ENCODE measurements around the gene HSD17B4. TPM values are rescaled to one million over a fixed set of nuclear protein-coding genes. Genes with fewer than 3 reads are reported as not detected.

HSD17B4 gene
- total and polyA plus RNA-seq, 7 experiments from 2014 or later: 22.5 to 131 (median 71.0) TPM

DNA sequence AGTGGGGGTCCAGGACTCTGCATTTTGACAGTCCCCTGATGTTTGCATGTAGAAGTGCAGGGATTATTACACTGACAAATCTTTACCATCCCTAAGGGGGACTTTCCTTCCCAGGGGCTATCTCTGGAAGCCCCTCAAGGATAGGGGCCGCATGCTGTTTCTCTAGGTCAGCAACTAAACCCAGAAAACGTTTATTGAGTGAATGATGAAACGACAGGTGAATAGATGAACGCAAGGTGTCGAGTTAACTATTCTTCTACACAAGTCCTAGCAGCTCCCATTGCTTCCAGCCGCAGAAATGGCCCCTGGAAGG is 281 bp upstream of the HSD17B4 start:
- POLR2A ChIA-PET: interaction anchor here (0.7 to 1.4 kb wide), 6 partner anchors 9 to 381 kb away, joined by 3 to 4 read pairs (median 3); partner anchors contain the start of gene DMXL1
- Histone ChIP-seq H3K9me3 (ENCODE audit: control insufficient read depth in 2 of 3, low read length in 3 of 3) (no peaks in the 10 kb centered on the region), H3K4me1 (ENCODE audit: control insufficient read depth in 2 of 2, insufficient read depth in 2 of 2, low read length in 2 of 2) (peaks cover 5 to 9% of the 10 kb centered on the region in 2 donors), H3K36me3 (ENCODE audit: control insufficient read depth in 2 of 3, insufficient read depth in 3 of 3, low read length in 3 of 3) (peaks cover 0 to 4% (median 0%) of the 10 kb centered on the region in 3 experiments), H3K27me3 (ENCODE audit: control insufficient read depth in 2 of 2, insufficient read depth in 2 of 2, low read length in 2 of 2) (no peaks in the 10 kb centered on the region), H3K4me3 (ENCODE audit: low read length) (peak overlapping the region; percentile 86), H3K27ac (ENCODE audit: low read depth, low read length) (peak overlapping the region; percentile 84)
- no peak for DNase-seq
- peaks cover 0 to 10% (median 5%) of the 10 kb centered on the region in 5 donors for H3K36me3 Mint-ChIP-seq
- intact Hi-C loops (cut with micrococcal nuclease): loop anchor here (1.0 to 2.0 kb wide), 3 partner anchors 183 to 464 kb away; partner anchors contain the start of gene DTWD2 (in 1 of the 2)
- no peak for ATAC-seq
- peak overlapping the region; percentile 80 to 94 (median 86) for H3K27ac Mint-ChIP-seq
- H3K4me3 Mint-ChIP-seq: peak overlapping the region; percentile 86 to 98 (median 92)
- peaks cover 0 to 20% (median 0%) of the 10 kb centered on the region in 5 donors for H3K27me3 Mint-ChIP-seq
- peaks cover 11 to 22% (median 19%) of the 10 kb centered on the region in 7 donors for H3K4me1 Mint-ChIP-seq
- peaks cover 0 to 3% (median 0%) of the 10 kb centered on the region in 11 donors for H3K9me3 Mint-ChIP-seq
- CTCF ChIA-PET: interaction anchor here (0.6 to 2.1 kb wide), 3 partner anchors 17 to 464 kb away, joined by 3 to 9 read pairs (median 4); partner anchors contain the start of gene DTWD2

GRCh38 chr5:119453040-119453373 is 710 bp downstream of the HSD17B4 start:
- Histone ChIP-seq H3K36me3 (ENCODE audit: control insufficient read depth in 2 of 3, insufficient read depth in 3 of 3, low read length in 3 of 3) (peaks cover 0 to 4% (median 0%) of the 10 kb centered on the region in 3 experiments), H3K4me1 (ENCODE audit: control insufficient read depth in 2 of 2, insufficient read depth in 2 of 2, low read length in 2 of 2) (peaks cover 5 to 9% of the 10 kb centered on the region in 2 donors), H3K9me3 (ENCODE audit: control insufficient read depth in 2 of 3, low read length in 3 of 3) (no peaks in the 10 kb centered on the region), H3K4me3 (ENCODE audit: low read length) (peak overlapping the region; percentile 86), H3K27me3 (ENCODE audit: control insufficient read depth in 2 of 2, insufficient read depth in 2 of 2, low read length in 2 of 2) (no peaks in the 10 kb centered on the region), H3K27ac (ENCODE audit: low read depth, low read length) (peak overlapping the region; percentile 84)
- DNase-seq: no peak
- peaks cover 11 to 24% (median 22%) of the 10 kb centered on the region in 7 donors for H3K4me1 Mint-ChIP-seq
- ChIA-PET POLR2A (interaction anchor here (0.6 to 1.4 kb wide), 3 partner anchors 10 to 162 kb away, joined by 3 read pairs; no protein-coding TSS in a partner anchor), CTCF (interaction anchor here (1.0 to 2.1 kb wide), 2 partner anchors 18 to 465 kb away, joined by 3 to 9 read pairs; partner anchors contain the start of gene DTWD2)
- intact Hi-C loops (cut with micrococcal nuclease): loop anchor here (2.0 kb wide), 1 partner anchor 184 kb away; no protein-coding TSS in a partner anchor
- ATAC-seq: no peak
- H3K27ac Mint-ChIP-seq: peak overlapping the region; percentile 80 to 94 (median 86)
- H3K27me3 Mint-ChIP-seq: peaks cover 0 to 12% (median 0%) of the 10 kb centered on the region in 5 donors
- peak overlapping the region; percentile 86 to 98 (median 92) for H3K4me3 Mint-ChIP-seq
- peaks cover 0 to 20% (median 9%) of the 10 kb centered on the region in 5 donors for H3K36me3 Mint-ChIP-seq
- H3K9me3 Mint-ChIP-seq: peaks cover 0 to 3% (median 0%) of the 10 kb centered on the region in 11 donors

DNA sequence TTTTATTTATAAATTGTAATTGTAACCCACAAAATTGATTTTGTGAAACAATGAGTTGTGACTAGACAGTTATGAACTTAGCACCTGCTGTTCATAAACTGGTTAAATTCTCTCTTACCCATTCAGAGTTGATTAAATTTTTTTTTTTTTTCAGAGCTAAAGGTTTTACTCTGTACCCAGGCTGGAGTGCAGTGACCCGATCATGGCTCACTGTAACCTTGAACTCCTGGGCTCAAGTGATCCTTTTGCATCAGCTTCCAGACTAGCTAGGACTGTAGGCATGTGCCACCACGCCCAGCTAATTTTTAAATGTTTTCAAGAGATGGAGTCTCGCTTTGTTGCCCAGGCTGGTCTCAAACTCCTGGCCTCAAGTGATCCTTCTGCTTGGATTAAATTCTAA is 1.9 kb downstream of the HSD17B4 start:
- DNase-seq: no peak
- H3K4me3 Mint-ChIP-seq: peak overlapping the region in 1 of 10 donors; percentile 93
- intact Hi-C loops (cut with micrococcal nuclease): no loop called here
- CTCF ChIA-PET: no interaction called here
- H3K9me3 ChIP-seq (ENCODE audit: control insufficient read depth in 2 of 3, low read length in 3 of 3): no peaks in the 10 kb centered on the region
- no peaks in the 10 kb centered on the region for H3K27me3 ChIP-seq (ENCODE audit: control insufficient read depth in 2 of 2, insufficient read depth in 2 of 2, low read length in 2 of 2)
- peaks cover 13 to 31% (median 26%) of the 10 kb centered on the region in 7 donors for H3K4me1 Mint-ChIP-seq
- peaks cover 0 to 3% (median 0%) of the 10 kb centered on the region in 11 donors for H3K9me3 Mint-ChIP-seq
- peaks cover 5 to 9% of the 10 kb centered on the region in 2 donors for H3K4me1 ChIP-seq (ENCODE audit: control insufficient read depth in 2 of 2, insufficient read depth in 2 of 2, low read length in 2 of 2)
- H3K27ac Mint-ChIP-seq: no peak overlapping the region
- POLR2A ChIA-PET: no interaction called here
- H3K27ac ChIP-seq (ENCODE audit: low read depth, low read length): no peak overlapping the region
- ATAC-seq: no peak
- H3K27me3 Mint-ChIP-seq: peaks cover 0 to 8% (median 0%) of the 10 kb centered on the region in 5 donors
- peaks cover 0 to 4% (median 0%) of the 10 kb centered on the region in 3 experiments for H3K36me3 ChIP-seq (ENCODE audit: control insufficient read depth in 2 of 3, insufficient read depth in 3 of 3, low read length in 3 of 3)
- H3K4me3 ChIP-seq (ENCODE audit: low read length): no peak overlapping the region
- peaks cover 2 to 24% (median 9%) of the 10 kb centered on the region in 5 donors for H3K36me3 Mint-ChIP-seq

DNA sequence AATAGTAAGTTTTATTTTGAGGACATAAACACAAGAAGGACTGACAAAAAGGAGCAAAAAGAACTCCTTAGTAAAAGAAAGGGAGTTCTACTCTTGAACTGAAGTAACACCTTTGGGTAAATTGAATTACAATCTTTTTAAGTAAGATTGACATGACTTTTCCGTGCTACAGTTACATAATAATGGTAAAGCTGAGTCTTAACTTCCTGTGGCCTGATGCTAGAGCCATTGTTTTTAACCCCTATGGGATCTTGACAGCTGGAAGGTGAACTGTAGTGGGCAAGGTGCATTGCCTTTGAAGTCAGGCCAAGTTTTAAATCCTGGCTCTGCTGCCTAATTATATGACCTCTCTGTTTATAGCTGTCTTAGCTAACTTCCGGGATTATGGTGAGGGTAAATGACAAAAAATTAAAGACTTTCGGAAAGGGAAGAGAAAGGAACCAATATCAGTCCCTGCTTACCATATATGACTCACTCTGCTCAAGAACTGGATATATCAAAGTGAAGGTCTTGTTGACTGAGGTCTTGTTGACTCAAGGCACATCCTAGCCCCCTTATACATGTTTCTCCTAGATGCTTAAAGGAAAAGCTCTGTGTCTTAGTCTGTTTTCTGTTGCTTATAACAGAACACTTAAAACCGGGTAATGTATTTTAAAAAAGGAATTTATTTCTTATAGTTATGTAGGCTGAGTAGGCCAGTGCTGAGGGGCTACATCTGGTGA is 6.8 kb downstream of the HSD17B4 start:
- Histone ChIP-seq H3K9me3 (ENCODE audit: control insufficient read depth in 2 of 3, low read length in 3 of 3) (no peaks in the 10 kb centered on the region), H3K27me3 (ENCODE audit: control insufficient read depth in 2 of 2, insufficient read depth in 2 of 2, low read length in 2 of 2) (no peaks in the 10 kb centered on the region), H3K4me3 (ENCODE audit: low read length) (no peak overlapping the region), H3K36me3 (ENCODE audit: control insufficient read depth in 2 of 3, insufficient read depth in 3 of 3, low read length in 3 of 3) (no peaks in the 10 kb centered on the region), H3K27ac (ENCODE audit: low read depth, low read length) (no peak overlapping the region), H3K4me1 (ENCODE audit: control insufficient read depth in 2 of 2, insufficient read depth in 2 of 2, low read length in 2 of 2) (no peaks in the 10 kb centered on the region)
- peaks cover 10 to 25% (median 15%) of the 10 kb centered on the region in 7 donors for H3K4me1 Mint-ChIP-seq
- no peak for ATAC-seq
- H3K27ac Mint-ChIP-seq: no peak overlapping the region
- no peaks in the 10 kb centered on the region for H3K9me3 Mint-ChIP-seq
- no peaks in the 10 kb centered on the region for H3K27me3 Mint-ChIP-seq
- intact Hi-C loops (cut with micrococcal nuclease): no loop called here
- POLR2A ChIA-PET: no interaction called here
- peaks cover 6 to 48% (median 19%) of the 10 kb centered on the region in 5 donors for H3K36me3 Mint-ChIP-seq
- DNase-seq: no peak
- CTCF ChIA-PET: no interaction called here
- H3K4me3 Mint-ChIP-seq: no peak overlapping the region

- H3K27ac Mint-ChIP-seq: no peak overlapping the region
- Histone ChIP-seq H3K4me1 (ENCODE audit: control insufficient read depth in 2 of 2, insufficient read depth in 2 of 2, low read length in 2 of 2) (no peaks in the 10 kb centered on the region), H3K9me3 (ENCODE audit: control insufficient read depth in 2 of 3, low read length in 3 of 3) (peaks cover 0 to 9% (median 0%) of the 10 kb centered on the region in 3 experiments), H3K36me3 (ENCODE audit: control insufficient read depth in 2 of 3, insufficient read depth in 3 of 3, low read length in 3 of 3) (no peaks in the 10 kb centered on the region), H3K4me3 (ENCODE audit: low read length) (no peak overlapping the region), H3K27me3 (ENCODE audit: control insufficient read depth in 2 of 2, insufficient read depth in 2 of 2, low read length in 2 of 2) (no peaks in the 10 kb centered on the region), H3K27ac (ENCODE audit: low read depth, low read length) (no peak overlapping the region)
- H3K4me1 Mint-ChIP-seq: peaks cover 5 to 38% (median 35%) of the 10 kb centered on the region in 7 donors
- peak overlapping the region in 1 of 10 donors; percentile 3 for H3K4me3 Mint-ChIP-seq
- intact Hi-C loops (cut with micrococcal nuclease): no loop called here
- H3K27me3 Mint-ChIP-seq: no peaks in the 10 kb centered on the region
- ATAC-seq (no peak), DNase-seq (no peak)
- CTCF ChIA-PET: no interaction called here
- peaks cover 38 to 67% (median 59%) of the 10 kb centered on the region in 5 donors for H3K36me3 Mint-ChIP-seq
- POLR2A ChIA-PET: no interaction called here
- peaks cover 6 to 49% (median 22%) of the 10 kb centered on the region in 11 donors for H3K9me3 Mint-ChIP-seq
Measured at GRCh38 chr5:119465640-119466039, 13.3 kb downstream of the HSD17B4 start.

DNA sequence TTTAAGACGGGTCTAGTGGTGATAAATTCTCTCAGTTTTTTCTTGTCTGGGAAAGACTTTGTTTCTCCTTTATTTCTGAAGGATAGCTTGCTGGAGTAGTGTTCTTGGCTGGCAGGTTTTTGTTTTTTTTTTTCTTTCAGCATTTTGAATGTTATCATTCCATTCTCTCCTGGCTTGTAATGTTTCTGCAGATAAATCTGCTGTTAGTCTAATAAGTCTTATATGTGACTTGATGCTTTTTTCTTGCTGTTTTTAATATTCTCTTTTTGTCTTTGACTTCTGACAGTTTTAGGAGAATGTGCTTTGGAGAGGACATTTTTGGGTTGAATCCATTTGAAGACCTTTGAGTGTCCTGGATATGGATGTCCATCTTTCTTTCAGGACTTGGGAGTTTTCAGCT is 16.0 kb downstream of the HSD17B4 start:
- CTCF ChIA-PET: no interaction called here
- peaks cover 0 to 9% (median 0%) of the 10 kb centered on the region in 3 experiments for H3K9me3 ChIP-seq (ENCODE audit: control insufficient read depth in 2 of 3, low read length in 3 of 3)
- intact Hi-C loops (cut with micrococcal nuclease): no loop called here
- H3K4me3 ChIP-seq (ENCODE audit: low read length): no peak overlapping the region
- H3K4me1 ChIP-seq (ENCODE audit: control insufficient read depth in 2 of 2, insufficient read depth in 2 of 2, low read length in 2 of 2): no peaks in the 10 kb centered on the region
- H3K27ac ChIP-seq (ENCODE audit: low read depth, low read length): no peak overlapping the region
- H3K36me3 ChIP-seq (ENCODE audit: control insufficient read depth in 2 of 3, insufficient read depth in 3 of 3, low read length in 3 of 3): no peaks in the 10 kb centered on the region
- H3K27me3 Mint-ChIP-seq: no peaks in the 10 kb centered on the region
- peaks cover 6 to 53% (median 22%) of the 10 kb centered on the region in 11 donors for H3K9me3 Mint-ChIP-seq
- POLR2A ChIA-PET: no interaction called here
- H3K27ac Mint-ChIP-seq: peak overlapping the region in 1 of 9 donors; percentile 52
- H3K27me3 ChIP-seq (ENCODE audit: control insufficient read depth in 2 of 2, insufficient read depth in 2 of 2, low read length in 2 of 2): no peaks in the 10 kb centered on the region
- ATAC-seq (no peak), DNase-seq (no peak)
- no peak overlapping the region for H3K4me3 Mint-ChIP-seq
- peaks cover 6 to 41% (median 38%) of the 10 kb centered on the region in 7 donors for H3K4me1 Mint-ChIP-seq
- peaks cover 40 to 73% (median 68%) of the 10 kb centered on the region in 5 donors for H3K36me3 Mint-ChIP-seq

Data from naive thymus-derived CD4-positive, alpha-beta T cell (primary cell).